Upper lobe of left lung (tissue), 4 donors: Measurements from ENCODE around the gene BHLHE40.

Experiments used
- EP300 ChIP-seq, 4 donors: sonication (generic); formaldehyde crosslinking; IDR thresholded peaks; one replicate each; pipeline ENCODE4 v1.5.1; 2017; ENCODE audit warnings: antibody characterized with exemption in 4 of 4, control low read depth in 2 of 4
- POLR2A ChIP-seq, 4 donors: fragments of 450-650 bp; IDR thresholded peaks; one replicate each; pipeline ENCODE4 v1.5.1; 2016 to 2017; ENCODE audit warnings: antibody characterized with exemption in 4 of 4, mild to moderate bottlenecking in 2 of 4
- TF ChIP-seq, protein P1 (sequence below), 6 experiments: fragments of 450-650 bp in 4 of 6; fragments of 200-600 bp in 2 of 6; sonication (generic) in 2 of 6; IDR thresholded peaks; one replicate each; pipeline ENCODE4 v1.5.1; 2016 to 2019; ENCODE audit warnings: antibody characterized with exemption in 6 of 6

DNA sequence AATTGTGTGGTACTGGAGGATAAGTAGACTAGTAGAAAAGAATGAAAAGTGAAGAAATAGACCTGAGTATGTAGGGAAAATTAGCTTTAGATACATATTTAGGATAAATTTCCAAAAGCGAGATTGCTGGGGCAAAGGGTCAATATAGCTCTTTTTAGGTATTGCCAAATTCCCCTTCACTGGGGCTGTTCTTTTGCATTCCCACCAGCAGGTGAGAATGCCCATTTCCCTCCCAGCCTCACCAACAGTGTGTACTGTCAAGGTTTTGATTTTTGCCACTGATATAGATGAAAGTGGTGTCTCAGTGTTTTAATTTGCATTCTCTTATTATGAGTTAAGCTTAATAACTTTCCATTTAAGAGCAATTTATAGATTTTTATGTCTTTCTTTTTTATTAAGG is 35.7 kb upstream of the BHLHE40 start:
- no peak for TF ChIP-seq POLR2A (IDR thresholded peaks at IDR 0.05)
- no peak for TF ChIP-seq EP300 (IDR thresholded peaks at IDR 0.05)
- TF ChIP-seq, protein P1, sequence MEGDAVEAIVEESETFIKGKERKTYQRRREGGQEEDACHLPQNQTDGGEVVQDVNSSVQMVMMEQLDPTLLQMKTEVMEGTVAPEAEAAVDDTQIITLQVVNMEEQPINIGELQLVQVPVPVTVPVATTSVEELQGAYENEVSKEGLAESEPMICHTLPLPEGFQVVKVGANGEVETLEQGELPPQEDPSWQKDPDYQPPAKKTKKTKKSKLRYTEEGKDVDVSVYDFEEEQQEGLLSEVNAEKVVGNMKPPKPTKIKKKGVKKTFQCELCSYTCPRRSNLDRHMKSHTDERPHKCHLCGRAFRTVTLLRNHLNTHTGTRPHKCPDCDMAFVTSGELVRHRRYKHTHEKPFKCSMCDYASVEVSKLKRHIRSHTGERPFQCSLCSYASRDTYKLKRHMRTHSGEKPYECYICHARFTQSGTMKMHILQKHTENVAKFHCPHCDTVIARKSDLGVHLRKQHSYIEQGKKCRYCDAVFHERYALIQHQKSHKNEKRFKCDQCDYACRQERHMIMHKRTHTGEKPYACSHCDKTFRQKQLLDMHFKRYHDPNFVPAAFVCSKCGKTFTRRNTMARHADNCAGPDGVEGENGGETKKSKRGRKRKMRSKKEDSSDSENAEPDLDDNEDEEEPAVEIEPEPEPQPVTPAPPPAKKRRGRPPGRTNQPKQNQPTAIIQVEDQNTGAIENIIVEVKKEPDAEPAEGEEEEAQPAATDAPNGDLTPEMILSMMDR (IDR thresholded peaks at IDR 0.05), result no peak
